Tibial nerve (tissue), 4 donors: Measurements from ENCODE around the gene HDGF.

Experiments
- CTCF ChIP-seq, 5 experiments: fragments of 200-600 bp in 3 of 5; fragments of 450-650 bp in 2 of 5; sonication (generic) in 3 of 5; IDR thresholded peaks; one replicate each; pipeline ENCODE4 v1.5.1; 2016 to 2019; ENCODE audit warnings: antibody characterized with exemption in 5 of 5, mild to moderate bottlenecking in 3 of 5, moderate library complexity in 2 of 5
- EP300 ChIP-seq, 2 donors: sonication (generic); formaldehyde crosslinking; IDR thresholded peaks; one replicate each; pipeline ENCODE4 v1.6.1; 2017; ENCODE audit warnings: antibody characterized with exemption in 2 of 2, mild to moderate bottlenecking in 1 of 2
- POLR2A ChIP-seq, 2 donors: fragments of 450-650 bp; IDR thresholded peaks; one replicate each; pipeline ENCODE4 v1.6.1; 2017; ENCODE audit warnings: antibody characterized with exemption in 2 of 2, mild to moderate bottlenecking in 2 of 2, moderate library complexity in 2 of 2

DNA sequence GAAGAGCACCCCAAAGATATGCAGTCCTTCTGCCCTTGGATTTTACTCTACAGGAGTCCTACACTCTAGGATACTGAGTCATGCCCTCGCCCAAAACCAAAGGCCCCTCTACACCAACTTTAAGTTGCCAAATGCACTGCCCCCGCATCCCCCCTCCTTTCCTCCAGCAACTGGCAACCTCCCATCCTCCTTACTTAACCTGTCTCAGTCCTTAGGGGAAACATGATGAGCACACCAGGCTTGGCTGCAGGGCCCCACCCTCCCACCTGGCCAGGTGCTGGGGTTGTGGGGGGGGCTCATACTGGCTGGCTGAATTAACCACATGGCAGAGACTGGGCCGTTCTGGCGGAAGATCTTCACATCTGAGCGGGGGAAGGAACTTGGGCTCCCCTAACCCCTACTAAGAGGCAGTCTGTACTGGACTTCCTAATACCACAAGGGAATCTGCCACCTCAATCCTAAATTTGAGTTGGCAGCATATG is 1.2 kb downstream of the HDGF start:
- no peak for TF ChIP-seq CTCF (IDR thresholded peaks at IDR 0.05)
- no peak for TF ChIP-seq POLR2A (IDR thresholded peaks at IDR 0.05)
- no peak for TF ChIP-seq EP300 (IDR thresholded peaks at IDR 0.05)
